ENCODE measurements around the gene DGKB.

Gene DGKB

DNA sequence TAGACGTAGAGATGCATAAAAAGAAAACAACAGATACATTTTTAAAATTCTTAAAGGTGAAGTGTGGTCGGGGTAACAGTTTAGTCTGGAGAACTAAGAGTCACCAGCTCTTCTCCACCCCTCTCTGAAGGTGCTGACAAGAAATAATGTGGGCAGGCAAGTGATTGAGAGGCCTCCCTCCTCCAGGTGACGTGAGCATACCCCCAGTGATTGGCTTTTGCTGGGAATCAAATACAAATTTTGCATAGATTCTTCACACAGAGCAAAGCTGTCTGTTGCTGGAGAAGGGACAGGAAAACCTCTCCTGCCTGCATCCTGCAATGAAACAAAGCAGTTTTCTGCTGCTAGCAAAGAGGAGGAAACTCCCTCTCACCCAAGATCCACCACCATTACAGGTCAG lies 115.0 kb downstream of the DGKB start:
- DNase-seq (ENCODE audit: extremely low spot score), result no peak
- CTCF ChIA-PET, result interaction anchor here (1.1 to 1.4 kb wide), 2 partner anchors 12 to 16 kb away, joined by 3 read pairs; no protein-coding TSS in a partner anchor
- no peak for TF ChIP-seq CTCF (IDR thresholded peaks at IDR 0.05; ENCODE audit: control extremely low read depth, extremely low read depth, low read depth, missing control alignments)
- POLR2A ChIA-PET, result no interaction called here

DNA sequence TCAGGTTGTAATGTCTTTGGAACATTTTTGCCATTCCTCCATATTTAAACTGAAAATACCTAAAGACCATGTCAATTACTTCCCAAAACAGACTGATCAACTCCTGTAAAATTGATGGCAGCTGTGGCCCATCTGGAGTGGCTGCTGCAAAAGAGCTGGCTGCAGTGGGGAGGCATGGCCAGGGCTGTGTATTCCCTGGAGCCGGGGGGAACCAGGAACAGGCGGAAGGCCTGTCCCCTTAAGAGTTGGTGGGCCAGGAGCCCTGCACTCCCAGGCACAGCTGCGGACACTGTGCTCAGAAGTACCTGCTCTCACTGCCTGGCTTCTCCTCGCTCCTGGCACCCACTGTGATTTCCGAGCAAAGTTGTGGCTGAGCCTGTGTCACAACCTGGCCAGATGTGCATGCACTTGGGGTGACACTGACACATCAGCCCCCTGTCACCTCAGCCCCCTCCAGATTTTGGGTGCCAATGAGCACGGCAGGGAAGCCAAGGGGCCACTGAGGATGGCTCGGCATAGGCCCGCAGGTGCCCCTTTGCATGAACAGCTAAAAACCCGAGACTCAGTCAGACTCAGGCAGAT lies 116.1 kb downstream of the DGKB start:
- POLR2A ChIA-PET, result no interaction called here
- no peak for TF ChIP-seq CTCF (IDR thresholded peaks at IDR 0.05; ENCODE audit: control extremely low read depth, extremely low read depth, low read depth, missing control alignments)

GRCh38 chr7:14777806-14778205 lies 124.7 kb downstream of the DGKB start:
- no peak for TF ChIP-seq CTCF (IDR thresholded peaks at IDR 0.05; ENCODE audit: control extremely low read depth, extremely low read depth, low read depth, missing control alignments)
- POLR2A ChIA-PET, result no interaction called here
- DNase-seq (ENCODE audit: extremely low spot score), result no peak
- CTCF ChIA-PET, result no interaction called here

More for the DNA sequence above, 116.1 kb downstream of the DGKB start:
- CTCF ChIA-PET, result interaction anchor here (0.8 to 1.4 kb wide), 3 partner anchors 8 to 19 kb away, joined by 3 read pairs; no protein-coding TSS in a partner anchor
- no peak for DNase-seq (ENCODE audit: extremely low spot score)

- TF ChIP-seq CTCF (IDR thresholded peaks at IDR 0.05; ENCODE audit: control extremely low read depth, extremely low read depth, low read depth, missing control alignments), result no peak
- POLR2A ChIA-PET, result no interaction called here
- CTCF ChIA-PET, result interaction anchor here (0.7 to 0.9 kb wide), 2 partner anchors 13 to 33 kb away, joined by 3 read pairs; no protein-coding TSS in a partner anchor
- no peak for DNase-seq (ENCODE audit: extremely low spot score)
Observed at GRCh38 chr7:14776266-14776665, 126.3 kb downstream of the DGKB start.

DNA sequence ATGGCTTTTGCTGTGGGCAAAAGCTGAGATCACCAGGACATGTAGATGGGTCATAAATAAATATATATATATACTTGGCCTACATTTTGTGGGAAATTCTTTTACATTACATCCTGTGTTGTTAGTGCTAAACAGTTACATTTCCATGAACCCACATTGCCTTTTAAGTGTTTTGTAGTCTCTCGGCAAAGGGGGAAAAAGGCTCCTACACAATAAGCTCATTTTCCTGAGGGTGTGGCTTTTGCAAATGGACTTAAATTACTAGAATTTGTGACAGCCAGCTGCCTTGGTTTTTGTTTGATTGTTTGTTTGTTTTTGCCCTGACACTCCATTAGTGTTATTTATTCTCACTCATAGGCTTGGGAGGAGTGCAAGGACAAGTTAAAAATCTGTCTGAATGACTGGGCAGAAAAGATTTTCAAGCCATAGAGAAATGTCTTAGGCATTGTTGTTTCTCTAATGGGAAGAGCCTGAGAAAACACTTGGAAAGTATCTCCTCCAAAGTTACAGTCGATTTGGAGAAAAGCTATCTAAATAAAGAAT lies 128.8 kb downstream of the DGKB start:
- no peak for TF ChIP-seq CTCF (IDR thresholded peaks at IDR 0.05; ENCODE audit: control extremely low read depth, extremely low read depth, low read depth, missing control alignments)
- CTCF ChIA-PET, result interaction anchor here (1.3 kb wide), 1 partner anchor 16 kb away, joined by 3 read pairs; no protein-coding TSS in a partner anchor
- POLR2A ChIA-PET, result no interaction called here
- no peak for DNase-seq (ENCODE audit: extremely low spot score)

- no peak for DNase-seq (ENCODE audit: extremely low spot score)
- CTCF ChIA-PET, result interaction anchor here (1.5 kb wide), 1 partner anchor 13 kb away, joined by 4 read pairs; no protein-coding TSS in a partner anchor
- POLR2A ChIA-PET, result no interaction called here
- no peak for TF ChIP-seq CTCF (IDR thresholded peaks at IDR 0.05; ENCODE audit: control extremely low read depth, extremely low read depth, low read depth, missing control alignments)
Observed at GRCh38 chr7:14770614-14771013, 131.9 kb downstream of the DGKB start.

Data from GM10248 (cell line).